ENCODE measurements around the gene SEC61A1.

DNA sequence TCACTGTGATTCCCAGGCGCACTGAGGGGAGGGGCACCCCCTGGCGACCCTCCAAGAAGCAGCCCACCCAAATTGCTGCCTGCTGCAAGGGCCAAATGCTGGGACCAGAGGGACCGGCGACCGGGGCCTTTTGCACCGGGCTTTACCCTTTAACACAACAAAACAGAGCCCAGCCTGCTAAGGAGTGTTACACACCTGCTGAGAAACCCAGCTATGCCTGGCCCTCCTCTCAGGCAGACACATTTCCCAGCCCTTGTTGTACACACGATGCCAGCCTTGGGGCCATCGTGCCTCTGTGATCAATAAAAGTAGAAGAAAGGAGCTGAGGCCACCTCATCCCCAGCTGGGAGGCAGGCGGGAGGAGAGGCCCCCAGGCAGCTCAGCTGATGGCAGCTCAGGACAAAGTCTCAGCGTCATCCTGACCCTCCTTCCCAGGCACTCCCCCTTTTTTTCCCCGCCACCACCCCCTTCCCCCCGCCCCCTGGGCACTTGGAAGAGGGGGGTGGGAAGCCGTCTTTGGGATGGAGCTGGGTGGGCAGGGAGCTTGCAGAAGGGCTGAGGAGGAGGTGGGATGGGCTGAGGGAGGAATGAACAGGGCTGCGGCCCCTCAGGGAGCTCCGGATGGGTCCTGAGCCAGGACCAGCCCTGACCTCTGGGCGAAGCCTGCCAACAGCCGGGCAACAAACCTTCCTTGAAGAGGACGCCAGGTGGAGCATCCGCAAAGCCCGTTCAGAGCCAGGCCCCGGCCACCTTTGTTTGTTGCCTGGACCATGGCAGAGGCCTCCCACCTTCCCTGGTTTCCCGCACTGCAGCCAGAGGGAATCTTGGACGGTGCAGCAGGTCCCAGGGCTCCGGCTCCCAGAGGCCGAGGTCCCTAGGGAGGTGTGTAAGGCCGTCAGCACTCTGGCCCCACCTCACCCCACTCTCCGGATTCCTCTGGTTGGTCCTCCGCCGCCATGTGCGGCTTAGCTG is 45.9 kb upstream of the SEC61A1 start:
- TF ChIP-seq, protein P1, sequence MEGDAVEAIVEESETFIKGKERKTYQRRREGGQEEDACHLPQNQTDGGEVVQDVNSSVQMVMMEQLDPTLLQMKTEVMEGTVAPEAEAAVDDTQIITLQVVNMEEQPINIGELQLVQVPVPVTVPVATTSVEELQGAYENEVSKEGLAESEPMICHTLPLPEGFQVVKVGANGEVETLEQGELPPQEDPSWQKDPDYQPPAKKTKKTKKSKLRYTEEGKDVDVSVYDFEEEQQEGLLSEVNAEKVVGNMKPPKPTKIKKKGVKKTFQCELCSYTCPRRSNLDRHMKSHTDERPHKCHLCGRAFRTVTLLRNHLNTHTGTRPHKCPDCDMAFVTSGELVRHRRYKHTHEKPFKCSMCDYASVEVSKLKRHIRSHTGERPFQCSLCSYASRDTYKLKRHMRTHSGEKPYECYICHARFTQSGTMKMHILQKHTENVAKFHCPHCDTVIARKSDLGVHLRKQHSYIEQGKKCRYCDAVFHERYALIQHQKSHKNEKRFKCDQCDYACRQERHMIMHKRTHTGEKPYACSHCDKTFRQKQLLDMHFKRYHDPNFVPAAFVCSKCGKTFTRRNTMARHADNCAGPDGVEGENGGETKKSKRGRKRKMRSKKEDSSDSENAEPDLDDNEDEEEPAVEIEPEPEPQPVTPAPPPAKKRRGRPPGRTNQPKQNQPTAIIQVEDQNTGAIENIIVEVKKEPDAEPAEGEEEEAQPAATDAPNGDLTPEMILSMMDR (IDR thresholded peaks at IDR 0.05; ENCODE audit: low read length), result no peak
- no peak for TF ChIP-seq EZH2 (IDR thresholded peaks at IDR 0.05; ENCODE audit: borderline replicate concordance, low read length)
